Naive thymus-derived CD8-positive, alpha-beta T cell (primary cell): ENCODE results near the gene TNNI3K. TPM values are rescaled to one million over a fixed set of nuclear protein-coding genes. Genes with fewer than 3 reads are reported as not detected.

Experiments
- ATAC-seq, 2 donors: fragments of 150-1000 bp; cut with Tn5 transposase in 1 of 2; sonication (Bioruptor Pico), chemical (Tn5 transposase) in 1 of 2; 1 replicate in 1 of 2; 2 replicates in 1 of 2; pipeline ENCODE4 v1.10.0; 2021; ENCODE audit warnings: mild to moderate bottlenecking in 2 of 2, moderate library complexity in 2 of 2
- POLR2A ChIA-PET: fragments of 350-600 bp; sonication (Branson Sonifier 250); formaldehyde crosslinking; loops from one replicate; lab custom pipeline; 2021; ENCODE audit warnings: antibody characterized with exemption; lab: Charles Lee
- DNase-seq, 10 donors: peaks; one replicate each; pipeline versions ENCODE4 v3.0.0 to v3.0.0-alpha.2; 2020 to 2022
- H3K27ac Mint-ChIP-seq, 10 donors: one replicate each; pipeline ENCODE4 v1.8.0; 2020 to 2022; ENCODE audit warnings: mild to moderate bottlenecking in 10 of 10, mixed read lengths in 10 of 10, moderate library complexity in 4 of 10, inconsistent platforms in 1 of 10
- H3K27me3 Mint-ChIP-seq, 5 donors: one replicate each; pipeline ENCODE4 v1.8.0; 2021 to 2022; ENCODE audit warnings: mixed read lengths in 5 of 5
- H3K36me3 Mint-ChIP-seq, 3 donors: one replicate each; pipeline ENCODE4 v1.8.0; 2020 to 2022; ENCODE audit warnings: mixed read lengths in 3 of 3, mild to moderate bottlenecking in 2 of 3, inconsistent platforms in 1 of 3
- H3K4me1 Mint-ChIP-seq, 4 donors: one replicate each; pipeline ENCODE4 v1.8.0; 2021 to 2022; ENCODE audit warnings: mixed read lengths in 4 of 4
- H3K4me3 Mint-ChIP-seq, 10 donors: one replicate each; pipeline ENCODE4 v1.8.0; 2020 to 2022; ENCODE audit warnings: mild to moderate bottlenecking in 10 of 10, mixed read lengths in 10 of 10, moderate library complexity in 6 of 10, inconsistent platforms in 1 of 10
- H3K9me3 Mint-ChIP-seq, 9 donors: one replicate each; pipeline ENCODE4 v1.8.0; 2020 to 2022; ENCODE audit warnings: mixed read lengths in 9 of 9, mild to moderate bottlenecking in 3 of 9, inconsistent platforms in 1 of 9, moderate library complexity in 1 of 9
- polyA plus RNA-seq, 3 donors: library from polyadenylated mRNA; unstranded; fragments of 300-500 nt; fragmentation: Illumina TruSeq; gene quantifications; one replicate each; pipeline ENCODE4 v1.2.3, GENCODE V29; 2021
- total RNA-seq, 8 experiments: library from RNA in 2 of 8; stranded (reverse) in 2 of 8; gene quantifications; one replicate each; pipeline ENCODE4 v1.2.3 and lab custom pipeline; 2021 to 2026

TNNI3K gene
- total and polyA plus RNA-seq, 5 experiments from 2014 or later = 0.43 to 2.4 TPM; not detected in 3

DNA sequence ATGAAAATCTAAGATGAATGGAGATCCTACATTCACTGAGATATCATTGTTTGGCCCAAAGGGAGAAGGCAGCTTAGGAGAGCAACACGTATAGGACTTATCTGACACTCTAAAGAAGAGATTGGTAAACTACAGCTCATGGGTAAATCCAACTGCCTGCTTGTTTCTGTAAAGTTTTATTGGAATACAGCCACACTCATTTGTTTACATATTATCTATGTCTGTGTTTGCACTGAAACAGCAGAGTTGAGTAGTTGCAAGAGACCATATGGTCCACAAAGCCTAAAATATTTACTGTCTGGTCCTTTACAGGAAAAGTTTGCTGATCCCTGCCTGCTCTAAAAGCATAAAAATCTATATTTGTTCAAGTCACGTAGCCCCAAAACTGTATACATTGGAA is 291.5 kb downstream of the TNNI3K start:
- no peaks in the 10 kb centered on the region for H3K4me1 Mint-ChIP-seq
- POLR2A ChIA-PET = no interaction called here

DNA sequence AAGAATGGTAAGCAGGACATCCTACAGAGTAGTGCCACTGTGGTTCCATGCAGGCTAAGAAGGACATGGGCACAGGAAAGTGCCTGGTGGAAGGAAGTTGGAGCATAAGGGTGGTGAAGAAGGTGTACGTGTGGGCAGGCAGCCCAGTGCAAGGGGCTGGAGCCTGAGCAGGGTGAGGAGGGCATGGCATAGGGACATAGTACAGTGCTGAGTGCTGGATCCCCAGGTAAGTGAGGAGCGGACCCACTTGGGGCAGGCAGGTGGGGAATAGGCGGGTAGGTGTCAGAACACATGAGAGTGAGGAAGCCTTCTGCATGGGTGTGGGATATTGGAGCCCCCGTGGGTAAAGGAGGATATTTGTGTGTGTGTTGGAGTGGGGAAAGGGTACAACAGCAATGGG is 292.9 kb downstream of the TNNI3K start:
- ATAC-seq (no peak), DNase-seq (no peak)
- Mint-ChIP-seq H3K4me3 (no peak overlapping the region), H3K27ac (no peak overlapping the region), H3K36me3 (no peaks in the 10 kb centered on the region), H3K4me1 (no peaks in the 10 kb centered on the region), H3K9me3 (no peaks in the 10 kb centered on the region), H3K27me3 (peaks cover 0 to 19% (median 4%) of the 10 kb centered on the region in 5 donors)
- POLR2A ChIA-PET = no interaction called here

More for the DNA sequence above, 291.5 kb downstream of the TNNI3K start:
- peaks cover 0 to 22% (median 8%) of the 10 kb centered on the region in 5 donors for H3K27me3 Mint-ChIP-seq
- ATAC-seq (no peak), DNase-seq (no peak)
- no peak overlapping the region for H3K4me3 Mint-ChIP-seq
- no peaks in the 10 kb centered on the region for H3K9me3 Mint-ChIP-seq
- no peak overlapping the region for H3K27ac Mint-ChIP-seq
- H3K36me3 Mint-ChIP-seq = no peaks in the 10 kb centered on the region

DNA sequence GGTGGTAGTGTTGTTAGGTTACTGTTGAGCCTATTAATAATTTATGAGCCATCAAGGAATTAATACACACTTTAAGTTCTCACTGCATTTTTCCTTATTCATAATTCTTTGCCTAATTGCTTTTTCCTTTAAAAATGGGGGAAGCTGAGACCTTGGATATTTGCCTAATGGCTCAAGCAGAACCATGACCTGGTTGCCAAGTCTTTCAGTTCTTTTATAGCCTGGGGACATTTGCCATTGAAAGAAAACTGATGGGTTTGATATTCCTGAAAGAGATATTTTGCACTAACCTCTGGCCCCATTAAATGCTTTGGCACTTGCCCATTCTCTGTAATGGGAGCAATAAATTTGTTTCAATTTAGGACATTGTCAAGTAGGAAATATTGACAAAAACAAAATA is 295.7 kb downstream of the TNNI3K start:
- H3K4me1 Mint-ChIP-seq = no peaks in the 10 kb centered on the region
- no peak overlapping the region for H3K27ac Mint-ChIP-seq
- no peaks in the 10 kb centered on the region for H3K9me3 Mint-ChIP-seq
- H3K27me3 Mint-ChIP-seq = peaks cover 0 to 19% (median 2%) of the 10 kb centered on the region in 5 donors
- POLR2A ChIA-PET = no interaction called here
- ATAC-seq (no peak), DNase-seq (no peak)
- H3K36me3 Mint-ChIP-seq = no peaks in the 10 kb centered on the region
- no peak overlapping the region for H3K4me3 Mint-ChIP-seq

DNA sequence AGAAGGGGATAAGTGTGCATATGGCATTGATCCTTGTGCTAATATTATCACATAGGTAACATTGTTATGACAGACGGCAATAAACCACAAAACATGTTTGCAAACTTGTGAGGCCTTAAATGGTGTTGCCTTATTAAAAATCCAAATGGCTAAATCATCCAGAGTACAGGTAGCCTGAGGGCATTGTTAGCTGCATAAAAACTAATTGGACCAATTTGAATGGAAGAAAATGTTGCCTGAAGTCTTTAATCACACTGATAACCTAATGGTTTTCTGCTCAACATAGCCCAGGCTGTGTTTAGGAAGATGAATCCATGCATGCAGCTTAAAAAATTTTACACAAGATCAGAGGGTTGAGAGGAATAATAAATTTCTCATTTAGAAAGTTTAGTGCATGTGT is 296.6 kb downstream of the TNNI3K start:
- POLR2A ChIA-PET = no interaction called here
- ATAC-seq (no peak), DNase-seq (no peak)
- no peak overlapping the region for H3K4me3 Mint-ChIP-seq
- H3K27me3 Mint-ChIP-seq = peaks cover 0 to 19% (median 2%) of the 10 kb centered on the region in 5 donors
- no peaks in the 10 kb centered on the region for H3K9me3 Mint-ChIP-seq
- H3K36me3 Mint-ChIP-seq = no peaks in the 10 kb centered on the region
- H3K27ac Mint-ChIP-seq = no peak overlapping the region
- no peaks in the 10 kb centered on the region for H3K4me1 Mint-ChIP-seq

DNA sequence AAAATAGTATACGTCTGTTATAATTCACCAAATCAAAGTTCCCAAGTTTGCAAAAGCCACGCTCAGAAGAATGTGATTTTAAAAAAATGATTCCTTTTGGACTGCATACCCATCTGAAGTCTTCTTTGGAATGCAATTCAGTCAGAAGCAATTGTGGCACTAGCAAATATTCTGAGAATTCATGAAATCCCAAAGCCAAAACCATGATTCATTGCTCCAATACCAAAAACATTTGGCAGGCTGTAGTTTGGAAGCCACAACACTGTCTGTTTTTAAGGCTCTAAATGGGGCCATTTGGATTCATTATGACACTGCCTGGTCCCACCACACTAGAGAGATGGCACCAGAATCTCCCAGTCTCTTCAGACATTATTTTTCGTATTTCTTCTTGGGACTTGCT is 299.1 kb downstream of the TNNI3K start:
- no peak for DNase-seq
- H3K27ac Mint-ChIP-seq = no peak overlapping the region
- H3K4me3 Mint-ChIP-seq = no peak overlapping the region
- no peaks in the 10 kb centered on the region for H3K27me3 Mint-ChIP-seq
- H3K36me3 Mint-ChIP-seq = no peaks in the 10 kb centered on the region
- no peak for ATAC-seq
- POLR2A ChIA-PET = no interaction called here
- H3K4me1 Mint-ChIP-seq = no peaks in the 10 kb centered on the region
- no peaks in the 10 kb centered on the region for H3K9me3 Mint-ChIP-seq

DNA sequence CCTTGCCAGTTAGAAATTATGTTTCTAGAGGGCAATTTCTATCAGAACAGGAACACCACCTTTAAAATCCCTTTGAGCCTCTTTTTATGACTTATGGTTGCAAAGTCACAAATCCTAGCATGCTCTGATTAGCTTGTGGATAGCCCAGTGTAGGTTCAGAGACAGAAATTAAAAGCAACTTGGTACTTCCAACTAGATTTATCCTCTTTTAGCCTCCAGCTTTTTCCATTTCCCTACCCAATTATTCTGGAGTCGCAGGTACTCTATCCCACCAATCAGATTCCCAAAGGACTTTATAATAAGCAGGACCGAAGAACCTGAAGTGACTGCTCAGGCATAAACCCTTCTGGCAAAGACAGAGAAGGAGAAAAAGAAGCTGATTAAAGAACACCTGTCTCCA is 310.6 kb downstream of the TNNI3K start:
- H3K4me3 Mint-ChIP-seq = no peak overlapping the region
- no peaks in the 10 kb centered on the region for H3K4me1 Mint-ChIP-seq
- ATAC-seq (no peak), DNase-seq (no peak)
- no peaks in the 10 kb centered on the region for H3K36me3 Mint-ChIP-seq
- H3K9me3 Mint-ChIP-seq = no peaks in the 10 kb centered on the region
- POLR2A ChIA-PET = no interaction called here
- H3K27me3 Mint-ChIP-seq = peaks cover 0 to 9% (median 2%) of the 10 kb centered on the region in 5 donors
- H3K27ac Mint-ChIP-seq = no peak overlapping the region

DNA sequence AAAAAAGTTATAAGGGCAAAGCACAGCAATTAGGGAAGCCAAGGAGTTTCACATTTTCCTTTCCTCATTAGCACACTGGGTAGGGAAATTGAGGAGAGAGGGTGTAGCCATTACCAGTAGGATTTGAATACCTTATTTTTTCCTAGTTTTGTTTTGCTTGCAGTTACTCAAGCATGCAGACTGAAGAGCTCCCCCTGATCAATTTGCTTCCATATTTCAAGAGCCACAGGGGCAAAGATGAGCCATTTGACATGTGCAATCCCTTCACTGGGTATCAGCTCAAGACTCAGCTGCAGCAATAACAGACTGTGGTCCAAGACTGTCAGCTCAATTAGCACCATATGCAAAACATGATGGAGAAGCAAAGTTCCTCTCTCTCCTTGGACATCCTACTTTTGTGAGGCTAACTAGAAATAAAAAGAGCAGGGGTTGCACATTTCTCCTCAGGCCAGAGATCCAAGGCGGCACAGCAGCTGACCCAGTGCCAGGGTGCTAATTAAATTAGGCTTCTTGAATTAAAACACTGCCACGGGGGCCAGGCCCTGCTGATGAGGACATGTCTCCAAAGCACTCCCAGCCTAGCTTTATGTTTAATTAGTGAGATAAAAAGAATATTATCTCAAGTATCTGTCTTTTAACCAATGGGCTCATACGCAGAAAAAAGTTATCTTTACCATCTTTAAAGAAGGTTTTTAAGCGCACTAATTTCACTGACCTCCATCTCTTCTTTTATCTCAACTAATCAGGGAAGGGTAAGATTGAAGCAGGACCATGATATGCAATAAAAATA is 314.0 kb downstream of the TNNI3K start:
- Mint-ChIP-seq H3K4me3 (no peak overlapping the region), H3K9me3 (peaks cover 0 to 7% (median 0%) of the 10 kb centered on the region in 9 donors), H3K36me3 (no peaks in the 10 kb centered on the region), H3K27ac (no peak overlapping the region), H3K4me1 (no peaks in the 10 kb centered on the region), H3K27me3 (peaks cover 3 to 22% (median 9%) of the 10 kb centered on the region in 5 donors)
- ATAC-seq (no peak), DNase-seq (no peak)
- POLR2A ChIA-PET = no interaction called here

DNA sequence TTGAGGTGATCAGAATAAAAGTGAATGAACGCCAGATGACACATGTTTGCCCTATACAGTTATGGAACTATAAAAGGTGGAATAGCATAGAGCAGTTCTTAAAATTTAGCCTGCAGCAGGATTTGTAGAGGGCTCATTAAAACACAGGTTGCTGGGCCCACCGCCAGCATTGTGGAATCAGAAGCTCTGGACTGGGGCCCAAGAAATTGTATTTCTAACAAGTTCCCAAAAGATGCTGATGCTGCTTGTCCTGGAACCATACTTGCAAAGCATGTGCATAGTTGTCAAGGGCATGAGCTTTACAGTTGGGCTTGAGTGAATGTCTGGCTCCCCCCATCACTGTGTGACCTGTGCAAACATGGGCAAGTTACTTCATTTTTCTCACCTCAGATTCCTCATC is 314.7 kb downstream of the TNNI3K start:
- Mint-ChIP-seq H3K4me3 (no peak overlapping the region), H3K9me3 (peaks cover 0 to 11% (median 0%) of the 10 kb centered on the region in 9 donors), H3K27me3 (peaks cover 3 to 22% (median 9%) of the 10 kb centered on the region in 5 donors), H3K36me3 (no peaks in the 10 kb centered on the region), H3K27ac (no peak overlapping the region), H3K4me1 (no peaks in the 10 kb centered on the region)
- ATAC-seq = no peak
- POLR2A ChIA-PET = no interaction called here
- no peak for DNase-seq

DNA sequence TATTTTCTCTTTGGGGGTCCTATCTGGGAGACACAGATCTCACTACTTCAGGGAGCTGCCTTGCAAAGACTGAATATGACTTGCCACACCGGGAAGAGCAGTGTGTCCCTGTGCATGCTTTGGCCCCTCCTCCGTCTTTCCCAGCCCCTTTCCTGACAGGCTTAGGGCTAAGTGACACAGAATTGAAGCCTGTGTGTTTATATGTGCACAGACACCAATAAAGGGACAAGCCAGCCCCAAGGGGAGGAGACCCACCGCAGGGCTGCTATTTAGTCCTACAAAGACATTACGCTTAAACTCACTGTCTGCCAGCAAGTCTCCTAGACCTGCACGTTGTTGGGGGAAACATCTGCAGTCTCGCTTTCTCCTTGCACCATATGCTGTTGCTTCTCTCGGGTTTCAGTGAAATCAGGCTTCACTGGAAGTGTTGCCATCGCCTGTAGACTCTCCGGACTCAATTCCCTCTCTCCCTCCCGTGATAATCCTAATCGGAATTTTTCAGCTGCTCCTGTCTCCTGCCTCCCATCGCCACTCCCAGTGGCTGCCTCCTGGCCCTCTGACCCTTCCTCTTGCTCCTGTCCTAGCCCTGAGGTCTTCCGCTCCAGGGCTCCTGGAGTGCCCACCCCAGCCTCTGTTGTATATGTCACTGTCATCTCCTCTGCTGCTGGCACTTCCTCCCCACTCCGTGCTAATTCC is 335.8 kb downstream of the TNNI3K start:
- no peak overlapping the region for H3K4me3 Mint-ChIP-seq
- DNase-seq = no peak
- peaks cover 0 to 2% (median 0%) of the 10 kb centered on the region in 9 donors for H3K9me3 Mint-ChIP-seq
- peaks cover 0 to 4% (median 2%) of the 10 kb centered on the region in 5 donors for H3K27me3 Mint-ChIP-seq
- no peaks in the 10 kb centered on the region for H3K36me3 Mint-ChIP-seq
- H3K4me1 Mint-ChIP-seq = no peaks in the 10 kb centered on the region
- ATAC-seq = no peak
- POLR2A ChIA-PET = no interaction called here
- no peak overlapping the region for H3K27ac Mint-ChIP-seq

DNA sequence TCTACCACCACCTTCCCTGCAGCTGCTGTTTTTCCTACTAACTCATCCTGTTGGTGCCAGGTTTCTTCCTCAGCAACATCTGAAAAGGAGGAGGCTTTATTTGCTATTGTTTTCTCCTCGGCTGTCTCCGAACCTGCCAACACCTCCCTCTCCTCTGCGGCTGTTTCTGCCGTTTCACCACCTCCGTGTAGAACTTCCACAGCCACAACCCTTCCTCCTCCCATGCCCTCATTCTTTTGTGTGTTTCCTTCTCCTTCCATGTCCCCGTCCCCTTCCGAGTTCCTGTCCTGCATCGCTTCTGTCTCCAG is 336.3 kb downstream of the TNNI3K start:
- Mint-ChIP-seq H3K27ac (no peak overlapping the region), H3K27me3 (peaks cover 0 to 4% (median 2%) of the 10 kb centered on the region in 5 donors)

DNA sequence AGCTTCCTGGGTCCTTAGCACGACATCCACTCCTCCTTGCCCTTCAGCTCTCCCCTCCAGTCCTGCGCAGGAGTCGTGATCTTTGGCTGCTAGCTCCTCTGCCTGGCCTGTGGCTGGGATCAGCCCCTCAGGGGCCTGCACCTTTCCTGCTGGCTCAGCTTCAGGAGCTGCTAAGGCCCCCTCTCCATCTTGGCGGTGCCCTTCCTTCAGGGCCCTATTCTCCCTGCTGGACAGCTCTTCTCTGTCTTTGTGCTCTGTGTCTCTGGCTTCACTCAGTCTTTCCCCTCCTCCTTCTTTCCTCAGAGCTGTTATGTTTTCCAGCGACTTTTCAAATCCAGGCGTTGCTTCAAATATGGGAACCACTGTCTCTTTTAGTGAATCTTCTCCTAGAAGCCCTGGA is 336.7 kb downstream of the TNNI3K start:
- H3K27me3 Mint-ChIP-seq = peaks cover 0 to 4% (median 2%) of the 10 kb centered on the region in 5 donors
- ATAC-seq (no peak), DNase-seq (no peak)
- POLR2A ChIA-PET = no interaction called here
- H3K27ac Mint-ChIP-seq = no peak overlapping the region
- H3K4me3 Mint-ChIP-seq = no peak overlapping the region
- H3K4me1 Mint-ChIP-seq = no peaks in the 10 kb centered on the region
- peaks cover 0 to 2% (median 0%) of the 10 kb centered on the region in 9 donors for H3K9me3 Mint-ChIP-seq
- no peaks in the 10 kb centered on the region for H3K36me3 Mint-ChIP-seq

More for the DNA sequence above, 336.3 kb downstream of the TNNI3K start:
- DNase-seq (no peak), ATAC-seq (no peak)
- H3K9me3 Mint-ChIP-seq = peaks cover 0 to 2% (median 0%) of the 10 kb centered on the region in 9 donors
- no peaks in the 10 kb centered on the region for H3K36me3 Mint-ChIP-seq
- no peaks in the 10 kb centered on the region for H3K4me1 Mint-ChIP-seq
- POLR2A ChIA-PET = no interaction called here
- no peak overlapping the region for H3K4me3 Mint-ChIP-seq

DNA sequence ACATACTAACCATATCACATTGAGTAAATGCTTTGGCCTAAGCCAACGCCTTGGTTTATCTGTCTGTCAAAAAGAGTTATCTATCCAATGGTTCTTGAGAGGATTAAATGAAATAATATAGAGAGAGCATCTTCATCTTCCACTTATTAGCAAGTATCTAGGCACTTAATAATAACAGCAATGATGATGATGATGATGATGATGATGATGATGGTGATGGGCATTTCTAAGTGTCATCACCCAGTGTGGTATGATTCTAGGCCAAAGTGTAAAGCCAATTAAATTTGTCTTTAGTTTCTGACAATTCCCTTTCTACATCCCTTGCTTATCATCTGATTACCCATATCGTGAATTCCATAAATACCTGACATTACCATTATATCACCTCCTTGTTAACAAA is 342.9 kb downstream of the TNNI3K start:
- Mint-ChIP-seq H3K27ac (no peak overlapping the region), H3K36me3 (no peaks in the 10 kb centered on the region), H3K9me3 (peaks cover 0 to 2% (median 0%) of the 10 kb centered on the region in 9 donors), H3K4me3 (no peak overlapping the region), H3K27me3 (peaks cover 0 to 6% (median 2%) of the 10 kb centered on the region in 5 donors), H3K4me1 (peaks cover 0 to 4% (median 0%) of the 10 kb centered on the region in 4 donors)
- ATAC-seq (no peak), DNase-seq (no peak)
- POLR2A ChIA-PET = no interaction called here

DNA sequence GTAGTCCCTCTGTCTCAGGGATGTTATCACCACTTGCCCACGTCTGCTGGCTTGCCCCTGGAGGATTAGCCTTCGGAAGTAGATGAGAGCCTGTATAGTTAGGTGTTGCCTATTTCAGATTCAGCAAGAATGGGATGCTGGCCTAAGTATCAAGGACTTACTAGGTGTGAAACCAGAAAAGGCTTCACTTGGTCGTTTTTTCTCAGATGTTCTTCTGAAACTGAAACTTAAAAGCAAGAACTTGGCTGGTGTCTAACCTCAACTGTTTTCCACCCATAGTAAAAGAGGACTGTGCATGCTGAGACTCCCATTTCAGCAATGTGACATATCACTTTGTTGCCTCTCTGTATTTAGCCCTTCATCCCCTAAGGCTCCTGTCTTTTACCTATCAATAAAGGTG is 344.2 kb downstream of the TNNI3K start:
- DNase-seq (no peak), ATAC-seq (no peak)
- no peaks in the 10 kb centered on the region for H3K36me3 Mint-ChIP-seq
- peaks cover 0 to 2% (median 0%) of the 10 kb centered on the region in 9 donors for H3K9me3 Mint-ChIP-seq
- H3K27me3 Mint-ChIP-seq = peaks cover 0 to 15% (median 2%) of the 10 kb centered on the region in 5 donors
- POLR2A ChIA-PET = no interaction called here
- no peak overlapping the region for H3K27ac Mint-ChIP-seq
- H3K4me3 Mint-ChIP-seq = no peak overlapping the region
- peaks cover 0 to 4% (median under 1%) of the 10 kb centered on the region in 4 donors for H3K4me1 Mint-ChIP-seq
